OCI-LY3 (cell line): ENCODE measurements around the gene TTC9.

ENCODE experiments used
- EZH2phosphoT487 ChIP-seq: fragments of 200-600 bp; shearing (Covaris generic); IDR thresholded peaks from 2 replicates; pipeline ENCODE4 v1.6.1; 2018; ENCODE audit warnings: antibody characterized with exemption, mixed run types, low read depth
- TF ChIP-seq, protein P1 (sequence below): fragments of 200-600, 300-600 bp; sonication (generic); IDR thresholded peaks from 2 replicates; pipeline ENCODE4 v1.5.1; 2014; ENCODE audit warnings: antibody characterized with exemption, low read length, low read depth

DNA sequence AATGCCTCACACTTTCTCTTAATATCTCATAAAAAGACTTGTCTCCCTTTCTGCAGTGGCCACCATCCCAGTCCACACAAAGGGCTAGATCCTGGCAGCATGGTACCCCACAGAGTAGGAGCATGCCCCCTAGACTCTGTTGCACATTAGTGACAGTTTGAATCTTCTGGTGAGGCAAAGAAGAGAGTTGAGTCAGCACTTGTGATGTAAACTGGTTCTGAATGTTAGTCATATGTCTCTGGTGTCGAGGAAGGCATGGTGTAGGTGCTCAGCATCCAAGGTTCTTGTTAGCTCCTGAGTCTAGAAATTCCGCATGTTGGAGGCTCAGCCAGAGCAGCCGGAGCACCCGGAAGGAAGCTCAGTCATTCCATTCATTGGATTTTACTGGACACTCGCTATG, 9.8 kb downstream of the TTC9 start:
- TF ChIP-seq EZH2phosphoT487, result no peak
- TF ChIP-seq, protein P1, sequence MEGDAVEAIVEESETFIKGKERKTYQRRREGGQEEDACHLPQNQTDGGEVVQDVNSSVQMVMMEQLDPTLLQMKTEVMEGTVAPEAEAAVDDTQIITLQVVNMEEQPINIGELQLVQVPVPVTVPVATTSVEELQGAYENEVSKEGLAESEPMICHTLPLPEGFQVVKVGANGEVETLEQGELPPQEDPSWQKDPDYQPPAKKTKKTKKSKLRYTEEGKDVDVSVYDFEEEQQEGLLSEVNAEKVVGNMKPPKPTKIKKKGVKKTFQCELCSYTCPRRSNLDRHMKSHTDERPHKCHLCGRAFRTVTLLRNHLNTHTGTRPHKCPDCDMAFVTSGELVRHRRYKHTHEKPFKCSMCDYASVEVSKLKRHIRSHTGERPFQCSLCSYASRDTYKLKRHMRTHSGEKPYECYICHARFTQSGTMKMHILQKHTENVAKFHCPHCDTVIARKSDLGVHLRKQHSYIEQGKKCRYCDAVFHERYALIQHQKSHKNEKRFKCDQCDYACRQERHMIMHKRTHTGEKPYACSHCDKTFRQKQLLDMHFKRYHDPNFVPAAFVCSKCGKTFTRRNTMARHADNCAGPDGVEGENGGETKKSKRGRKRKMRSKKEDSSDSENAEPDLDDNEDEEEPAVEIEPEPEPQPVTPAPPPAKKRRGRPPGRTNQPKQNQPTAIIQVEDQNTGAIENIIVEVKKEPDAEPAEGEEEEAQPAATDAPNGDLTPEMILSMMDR, result no peak
